ENCODE results near the gene FMN1.

The FMN1 gene

DNA sequence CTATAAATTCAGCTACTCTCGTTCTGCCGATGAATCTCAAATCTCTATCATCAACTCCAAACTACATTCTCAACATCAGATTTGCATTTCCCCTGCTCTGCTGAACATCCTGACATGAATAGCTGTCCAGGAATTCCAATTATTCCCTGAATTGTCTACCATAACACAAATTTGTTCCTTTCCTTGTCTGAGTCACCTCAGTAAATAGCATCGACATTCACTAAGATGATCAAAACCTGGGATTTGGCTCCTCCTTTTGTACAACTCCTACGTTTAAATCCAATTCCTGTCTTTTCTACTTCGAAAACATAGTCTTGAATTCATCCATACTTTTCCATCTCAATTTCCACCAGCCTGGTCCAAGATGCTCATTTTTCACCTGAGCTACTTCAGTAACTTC, 369.7 kb downstream of the FMN1 start:
- Histone ChIP-seq H3K9me3 (ENCODE audit: control insufficient read depth, low read depth, low read length) (no peaks in the 10 kb centered on the region), H3K4me1 (ENCODE audit: control insufficient read depth, low read depth, low read length) (no peaks in the 10 kb centered on the region), H3K4me3 (ENCODE audit: low read length) (no peak overlapping the region), H3K36me3 (ENCODE audit: control insufficient read depth, low read depth, low read length) (no peaks in the 10 kb centered on the region), H3K9ac (ENCODE audit: low read length) (no peak overlapping the region), H3K27me3 (ENCODE audit: control insufficient read depth, insufficient read depth, low read length) (no peaks in the 10 kb centered on the region), H3K27ac (ENCODE audit: low read length) (no peak overlapping the region)

DNA sequence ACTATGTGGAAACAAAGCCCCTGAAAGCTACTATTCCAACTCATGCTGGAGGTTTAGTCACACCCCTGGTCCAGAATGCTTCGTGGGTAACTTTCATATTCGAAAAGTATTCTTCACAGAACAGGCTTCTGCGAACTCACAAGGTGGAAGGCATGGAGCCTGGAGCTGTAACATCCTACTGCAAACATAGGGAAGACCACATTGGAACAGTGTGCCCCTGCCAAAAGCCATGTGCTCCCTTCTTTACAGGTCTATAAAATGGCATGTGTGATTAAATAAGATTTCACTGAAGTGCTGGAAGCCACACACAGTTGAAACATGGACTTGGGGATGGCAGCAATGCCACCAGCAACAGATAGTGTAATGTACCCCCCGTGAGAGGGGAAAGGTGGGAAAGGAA, 370.8 kb downstream of the FMN1 start:
- Histone ChIP-seq H3K4me1 (ENCODE audit: control insufficient read depth, low read depth, low read length) (no peaks in the 10 kb centered on the region), H3K27me3 (ENCODE audit: control insufficient read depth, insufficient read depth, low read length) (no peaks in the 10 kb centered on the region), H3K27ac (ENCODE audit: low read length) (no peak overlapping the region), H3K36me3 (ENCODE audit: control insufficient read depth, low read depth, low read length) (no peaks in the 10 kb centered on the region), H3K4me3 (ENCODE audit: low read length) (no peak overlapping the region), H3K9ac (ENCODE audit: low read length) (no peak overlapping the region), H3K9me3 (ENCODE audit: control insufficient read depth, low read depth, low read length) (no peaks in the 10 kb centered on the region)

DNA sequence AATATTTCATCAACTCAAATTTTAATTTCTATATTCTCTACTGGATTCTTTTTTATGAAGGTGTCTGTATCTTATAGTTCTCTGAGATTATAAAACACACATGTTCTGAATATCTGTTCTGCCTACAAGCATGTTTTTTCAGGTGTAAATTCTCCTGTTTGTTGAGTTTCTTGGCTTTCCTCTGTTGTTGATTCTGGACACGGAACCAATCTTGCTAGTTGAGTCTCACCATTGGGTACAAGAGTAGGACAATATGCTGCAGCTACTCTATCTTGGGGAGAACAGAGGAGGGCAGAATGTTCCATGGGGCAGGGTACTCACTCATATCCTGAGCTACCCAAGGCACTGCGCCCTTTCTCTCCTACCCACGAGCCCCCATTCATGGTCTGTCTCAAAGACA, 371.8 kb downstream of the FMN1 start:
- H3K9me3 ChIP-seq (ENCODE audit: control insufficient read depth, low read depth, low read length): no peaks in the 10 kb centered on the region
- no peaks in the 10 kb centered on the region for H3K36me3 ChIP-seq (ENCODE audit: control insufficient read depth, low read depth, low read length)
- H3K27me3 ChIP-seq (ENCODE audit: control insufficient read depth, insufficient read depth, low read length): no peaks in the 10 kb centered on the region
- H3K9ac ChIP-seq (ENCODE audit: low read length): no peak overlapping the region
- no peak overlapping the region for H3K27ac ChIP-seq (ENCODE audit: low read length)
- no peak overlapping the region for H3K4me3 ChIP-seq (ENCODE audit: low read length)
- H3K4me1 ChIP-seq (ENCODE audit: control insufficient read depth, low read depth, low read length): no peaks in the 10 kb centered on the region

DNA sequence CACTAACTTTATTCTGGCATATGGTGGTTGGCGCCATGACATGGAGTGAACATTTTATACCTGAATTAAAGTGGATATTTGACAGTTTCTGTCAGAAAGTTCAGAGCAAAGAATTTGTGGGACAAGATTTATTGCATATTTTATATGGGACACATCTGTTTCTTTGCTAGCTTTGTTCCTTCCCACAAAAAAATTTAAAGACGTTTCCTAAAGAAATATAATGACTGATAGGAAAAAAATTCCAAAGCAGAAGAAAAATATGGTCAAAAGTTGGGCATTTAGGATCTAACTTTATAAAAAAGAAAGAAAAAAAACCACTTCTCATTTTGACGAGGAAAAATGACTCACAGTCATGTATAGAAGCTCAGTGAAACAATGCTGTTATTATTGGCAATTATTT, 375.1 kb downstream of the FMN1 start:
- Histone ChIP-seq H3K9me3 (ENCODE audit: control insufficient read depth, low read depth, low read length) (no peaks in the 10 kb centered on the region), H3K9ac (ENCODE audit: low read length) (no peak overlapping the region), H3K4me1 (ENCODE audit: control insufficient read depth, low read depth, low read length) (no peaks in the 10 kb centered on the region), H3K4me3 (ENCODE audit: low read length) (no peak overlapping the region), H3K27me3 (ENCODE audit: control insufficient read depth, insufficient read depth, low read length) (no peaks in the 10 kb centered on the region), H3K36me3 (ENCODE audit: control insufficient read depth, low read depth, low read length) (no peaks in the 10 kb centered on the region), H3K27ac (ENCODE audit: low read length) (no peak overlapping the region)

DNA sequence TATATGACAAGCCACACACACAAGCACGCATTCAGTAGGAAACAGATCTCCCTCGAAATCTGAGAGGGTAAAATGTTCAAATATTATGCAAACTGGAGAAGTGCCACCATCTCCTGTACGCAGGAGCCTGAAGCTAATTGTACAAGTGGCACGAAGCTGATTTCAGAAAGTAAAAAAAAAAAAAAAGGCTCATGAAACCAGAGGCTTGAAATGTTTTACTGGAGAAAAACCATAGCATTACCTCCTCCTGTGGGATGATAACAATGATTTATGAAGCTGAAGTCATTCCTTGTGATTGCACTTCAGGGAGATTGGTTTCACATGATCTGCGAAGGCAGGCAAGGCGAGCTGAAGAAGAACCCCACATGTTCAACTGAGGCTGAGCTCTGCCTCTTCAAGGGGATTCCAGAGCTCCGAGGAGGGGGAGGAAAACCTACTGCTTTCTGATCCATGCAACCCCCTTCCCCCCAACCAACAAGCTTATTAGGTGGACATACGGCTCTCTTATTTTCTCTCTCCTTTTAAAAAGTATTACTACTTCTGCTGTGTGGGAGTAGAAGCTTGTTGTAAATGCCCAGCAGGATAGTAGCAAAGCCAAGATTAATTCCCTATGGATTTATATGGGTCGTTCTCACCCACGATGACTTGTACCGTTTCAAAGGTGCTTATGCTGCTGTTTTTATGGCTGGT, 375.6 kb downstream of the FMN1 start:
- H3K4me1 ChIP-seq (ENCODE audit: control insufficient read depth, low read depth, low read length): no peaks in the 10 kb centered on the region
- H3K9ac ChIP-seq (ENCODE audit: low read length): no peak overlapping the region
- no peaks in the 10 kb centered on the region for H3K36me3 ChIP-seq (ENCODE audit: control insufficient read depth, low read depth, low read length)
- no peaks in the 10 kb centered on the region for H3K27me3 ChIP-seq (ENCODE audit: control insufficient read depth, insufficient read depth, low read length)
- no peaks in the 10 kb centered on the region for H3K9me3 ChIP-seq (ENCODE audit: control insufficient read depth, low read depth, low read length)
- H3K27ac ChIP-seq (ENCODE audit: low read length): no peak overlapping the region
- no peak overlapping the region for H3K4me3 ChIP-seq (ENCODE audit: low read length)

DNA sequence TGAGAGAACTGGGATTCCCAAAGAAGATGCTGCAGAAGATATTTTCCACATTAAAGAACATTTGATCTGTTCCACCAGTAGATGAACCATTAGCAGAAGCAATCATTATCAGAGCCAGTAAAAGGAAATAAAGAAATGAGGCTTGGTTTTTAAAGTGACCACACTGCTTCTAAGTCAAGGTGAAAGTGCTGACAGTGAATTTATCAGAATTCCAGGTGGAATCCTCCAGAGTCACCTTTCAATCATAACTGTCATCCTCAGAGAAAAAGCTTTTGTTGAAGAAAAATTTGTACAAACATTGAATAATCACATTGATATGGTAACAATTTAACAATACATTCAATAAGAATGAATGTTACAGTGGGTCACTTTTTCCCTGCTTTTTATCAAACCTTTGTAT, 376.9 kb downstream of the FMN1 start:
- no peaks in the 10 kb centered on the region for H3K27me3 ChIP-seq (ENCODE audit: control insufficient read depth, insufficient read depth, low read length)
- no peak overlapping the region for H3K9ac ChIP-seq (ENCODE audit: low read length)
- no peak overlapping the region for H3K4me3 ChIP-seq (ENCODE audit: low read length)
- H3K36me3 ChIP-seq (ENCODE audit: control insufficient read depth, low read depth, low read length): no peaks in the 10 kb centered on the region
- H3K4me1 ChIP-seq (ENCODE audit: control insufficient read depth, low read depth, low read length): no peaks in the 10 kb centered on the region
- no peaks in the 10 kb centered on the region for H3K9me3 ChIP-seq (ENCODE audit: control insufficient read depth, low read depth, low read length)
- H3K27ac ChIP-seq (ENCODE audit: low read length): no peak overlapping the region

DNA sequence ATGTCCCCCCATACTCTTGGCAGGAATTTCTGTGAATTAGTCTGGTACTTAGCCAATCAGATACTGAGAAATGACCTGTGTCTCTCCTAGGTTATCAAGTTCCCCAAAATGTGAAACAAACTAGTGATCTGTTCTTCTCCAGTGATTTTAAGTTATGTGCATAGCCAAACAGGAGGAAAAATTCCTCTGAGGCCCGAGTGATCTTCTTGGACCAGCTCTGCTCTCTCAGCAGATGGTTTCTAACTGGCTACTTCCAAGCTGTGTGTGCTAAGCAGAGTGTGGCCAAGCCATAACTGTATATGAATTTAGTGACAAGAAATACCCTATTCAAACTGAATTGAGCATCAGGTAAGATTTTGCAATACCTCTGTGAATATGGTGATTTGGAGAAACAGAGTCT, 387.2 kb downstream of the FMN1 start:
- Histone ChIP-seq H3K9me3 (ENCODE audit: control insufficient read depth, low read depth, low read length) (no peaks in the 10 kb centered on the region), H3K36me3 (ENCODE audit: control insufficient read depth, low read depth, low read length) (no peaks in the 10 kb centered on the region), H3K27ac (ENCODE audit: low read length) (no peak overlapping the region), H3K4me3 (ENCODE audit: low read length) (no peak overlapping the region), H3K27me3 (ENCODE audit: control insufficient read depth, insufficient read depth, low read length) (no peaks in the 10 kb centered on the region), H3K4me1 (ENCODE audit: control insufficient read depth, low read depth, low read length) (no peaks in the 10 kb centered on the region), H3K9ac (ENCODE audit: low read length) (no peak overlapping the region)

DNA sequence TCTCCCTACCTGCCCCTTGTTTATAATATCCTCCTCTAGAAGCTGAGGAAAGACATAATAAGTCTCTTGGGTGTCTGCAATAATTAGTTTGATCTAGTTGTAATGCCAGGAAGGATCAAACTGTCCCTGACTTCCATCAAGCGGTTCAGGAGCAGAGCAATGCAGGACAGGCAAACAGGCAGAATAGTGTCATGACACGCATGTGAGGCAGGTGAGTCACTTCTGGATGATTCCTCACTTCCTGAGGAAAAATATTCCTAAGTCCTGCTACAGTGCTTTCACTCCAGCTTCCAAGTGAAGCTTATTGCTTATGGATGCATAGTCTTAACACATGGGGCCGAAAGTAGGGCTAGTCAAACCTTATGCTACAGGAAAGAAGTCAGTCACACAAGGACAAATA, 390.9 kb downstream of the FMN1 start:
- Histone ChIP-seq H3K4me3 (ENCODE audit: low read length) (no peak overlapping the region), H3K4me1 (ENCODE audit: control insufficient read depth, low read depth, low read length) (no peaks in the 10 kb centered on the region), H3K9me3 (ENCODE audit: control insufficient read depth, low read depth, low read length) (no peaks in the 10 kb centered on the region), H3K27me3 (ENCODE audit: control insufficient read depth, insufficient read depth, low read length) (no peaks in the 10 kb centered on the region), H3K27ac (ENCODE audit: low read length) (no peak overlapping the region), H3K9ac (ENCODE audit: low read length) (no peak overlapping the region), H3K36me3 (ENCODE audit: control insufficient read depth, low read depth, low read length) (no peaks in the 10 kb centered on the region)

DNA sequence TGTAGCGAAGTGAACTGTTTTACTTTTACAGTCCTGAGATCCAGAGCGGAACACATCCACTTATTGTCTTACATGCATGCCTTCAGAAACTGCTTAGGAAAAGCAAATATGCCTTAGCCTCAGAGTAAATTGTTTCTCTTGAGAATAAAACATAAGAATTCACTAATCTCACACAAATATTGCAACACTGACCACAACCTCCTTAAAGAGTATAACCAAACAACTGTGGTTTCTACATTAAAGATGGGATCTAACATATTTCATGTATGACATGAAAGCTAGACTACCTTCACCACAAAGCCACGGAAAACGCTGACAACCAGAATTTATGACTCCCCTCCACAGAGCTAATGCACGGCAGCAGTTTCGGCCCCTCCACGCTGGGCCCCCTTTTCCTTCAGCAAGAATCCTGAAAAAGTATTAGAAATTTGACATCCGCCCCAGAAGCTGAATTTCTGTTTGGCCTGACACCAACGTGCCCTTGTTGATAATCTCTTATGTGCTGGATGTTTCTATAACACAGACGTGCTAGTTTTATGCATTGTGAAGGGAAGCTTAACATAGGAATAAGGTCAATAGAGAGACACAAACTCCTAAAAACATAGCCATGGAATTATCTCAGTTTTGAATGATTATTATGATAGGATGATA, 392.1 kb downstream of the FMN1 start:
- H3K36me3 ChIP-seq (ENCODE audit: control insufficient read depth, low read depth, low read length): no peaks in the 10 kb centered on the region
- H3K9ac ChIP-seq (ENCODE audit: low read length): no peak overlapping the region
- H3K4me3 ChIP-seq (ENCODE audit: low read length): no peak overlapping the region

DNA sequence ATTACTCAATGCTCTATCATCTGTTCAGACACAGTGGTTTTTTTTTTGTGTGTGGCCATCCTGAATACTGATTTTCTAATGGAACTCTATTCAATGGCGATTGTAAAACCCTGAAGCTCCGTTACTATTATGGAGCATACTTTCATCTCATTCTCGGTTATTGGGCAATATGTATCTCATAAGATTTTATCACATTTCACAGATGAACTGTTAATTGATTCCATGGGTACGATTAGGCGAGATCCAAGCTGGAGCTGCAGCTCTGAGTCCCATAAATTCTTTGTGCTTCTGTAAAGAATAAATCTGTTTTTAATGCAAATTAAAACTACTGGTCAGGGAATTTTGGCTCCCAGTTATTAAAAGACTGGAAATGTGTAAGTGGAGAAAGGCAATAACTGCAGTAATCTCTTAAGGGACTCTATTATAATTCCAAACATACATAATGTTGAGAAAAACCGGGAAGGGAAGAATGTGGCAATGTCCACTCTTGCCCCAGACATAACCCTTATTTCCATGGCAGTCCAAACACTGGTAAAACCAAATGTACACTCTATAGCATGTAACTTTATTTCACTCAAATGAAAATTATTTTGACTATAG, 394.5 kb downstream of the FMN1 start:
- Histone ChIP-seq H3K9ac (ENCODE audit: low read length) (no peak overlapping the region), H3K27me3 (ENCODE audit: control insufficient read depth, insufficient read depth, low read length) (no peaks in the 10 kb centered on the region), H3K36me3 (ENCODE audit: control insufficient read depth, low read depth, low read length) (no peaks in the 10 kb centered on the region), H3K9me3 (ENCODE audit: control insufficient read depth, low read depth, low read length) (no peaks in the 10 kb centered on the region), H3K27ac (ENCODE audit: low read length) (no peak overlapping the region), H3K4me1 (ENCODE audit: control insufficient read depth, low read depth, low read length) (no peaks in the 10 kb centered on the region), H3K4me3 (ENCODE audit: low read length) (no peak overlapping the region)

More for the DNA sequence above, 392.1 kb downstream of the FMN1 start:
- H3K9me3 ChIP-seq (ENCODE audit: control insufficient read depth, low read depth, low read length): no peaks in the 10 kb centered on the region
- no peak overlapping the region for H3K27ac ChIP-seq (ENCODE audit: low read length)
- no peaks in the 10 kb centered on the region for H3K4me1 ChIP-seq (ENCODE audit: control insufficient read depth, low read depth, low read length)
- no peaks in the 10 kb centered on the region for H3K27me3 ChIP-seq (ENCODE audit: control insufficient read depth, insufficient read depth, low read length)

DNA sequence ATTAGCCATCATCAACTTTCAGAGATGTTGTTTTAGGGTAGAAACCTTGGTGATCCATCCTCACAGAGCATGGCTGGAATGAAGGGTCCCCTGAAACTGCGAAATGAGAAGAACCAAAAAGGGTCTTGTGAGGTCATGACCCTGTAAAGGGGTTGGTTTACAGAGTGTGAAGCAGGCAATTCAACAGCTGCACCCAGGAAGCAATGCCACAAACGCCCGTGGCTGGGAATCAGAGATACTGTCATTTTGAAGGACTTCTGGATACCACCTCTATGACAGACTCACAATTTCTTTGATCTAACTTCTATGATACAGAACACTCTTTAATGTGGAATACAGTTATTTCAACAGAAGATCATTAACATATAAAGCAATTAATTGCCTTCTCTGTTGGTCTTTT, 397.7 kb downstream of the FMN1 start:
- H3K27ac ChIP-seq (ENCODE audit: low read length): no peak overlapping the region
- H3K36me3 ChIP-seq (ENCODE audit: control insufficient read depth, low read depth, low read length): no peaks in the 10 kb centered on the region
- H3K4me1 ChIP-seq (ENCODE audit: control insufficient read depth, low read depth, low read length): no peaks in the 10 kb centered on the region
- H3K27me3 ChIP-seq (ENCODE audit: control insufficient read depth, insufficient read depth, low read length): no peaks in the 10 kb centered on the region
- H3K9ac ChIP-seq (ENCODE audit: low read length): no peak overlapping the region
- H3K9me3 ChIP-seq (ENCODE audit: control insufficient read depth, low read depth, low read length): no peaks in the 10 kb centered on the region
- no peak overlapping the region for H3K4me3 ChIP-seq (ENCODE audit: low read length)

DNA sequence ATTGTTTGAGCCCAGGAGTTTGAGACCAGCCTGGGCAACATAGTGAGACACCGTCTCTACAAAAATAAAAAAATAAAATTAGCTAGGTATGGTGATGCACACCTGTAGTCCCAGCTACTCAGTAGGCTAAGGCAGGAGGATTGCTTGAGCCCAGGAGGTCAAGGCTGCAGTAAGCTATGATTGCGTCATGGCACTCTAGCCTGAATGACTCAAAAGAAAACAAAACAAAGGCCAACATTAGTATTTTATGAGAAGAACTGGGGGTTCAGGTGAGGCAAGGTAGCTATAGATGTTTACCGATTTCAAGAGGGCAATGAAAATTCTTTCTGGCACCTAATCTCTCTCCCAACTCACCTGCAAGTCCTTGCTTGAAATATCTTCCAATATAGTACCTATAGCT, 399.5 kb downstream of the FMN1 start:
- Histone ChIP-seq H3K9ac (ENCODE audit: low read length) (no peak overlapping the region), H3K4me1 (ENCODE audit: control insufficient read depth, low read depth, low read length) (no peaks in the 10 kb centered on the region), H3K27me3 (ENCODE audit: control insufficient read depth, insufficient read depth, low read length) (no peaks in the 10 kb centered on the region), H3K4me3 (ENCODE audit: low read length) (no peak overlapping the region), H3K9me3 (ENCODE audit: control insufficient read depth, low read depth, low read length) (no peaks in the 10 kb centered on the region), H3K27ac (ENCODE audit: low read length) (no peak overlapping the region), H3K36me3 (ENCODE audit: control insufficient read depth, low read depth, low read length) (no peaks in the 10 kb centered on the region)

Data from iPS-18a (cell line).